HT1080 (cell line): ENCODE measurements around the gene ETV7. TPM values are rescaled to one million over a fixed set of nuclear protein-coding genes. Genes with fewer than 3 reads are reported as not detected.
"Not testable (repeated sequence)": the region's sequence is repeated elsewhere in the genome, so short reads cannot be mapped to it uniquely, and the experiment has no call there.

Source experiments
- DNase-seq: peaks from one replicate; pipeline ENCODE4 v3.0.0-alpha.2; 2015; ENCODE audit warnings: low read depth
- total RNA-seq: library from RNA; depleted of rRNA; stranded (reverse); fragments of >200 nt; shearing (Covaris generic); gene quantifications from 2 replicates; pipeline ENCODE4 v1.2.3, GENCODE V29; 2014

Gene ETV7
- total RNA-seq, 1 experiment from 2014 or later = not detected

- no peak for DNase-seq
These were observed 22.6 kb downstream of the ETV7 start for GRCh38 chr6:36364669-36365479.

GRCh38 chr6:36364061-36364635, 23.3 kb downstream of the ETV7 start:
- not testable (repeated sequence) for DNase-seq

GRCh38 chr6:36363371-36363752, 24.1 kb downstream of the ETV7 start:
- not testable (repeated sequence) for DNase-seq

- no peak for DNase-seq
These were observed 24.7 kb downstream of the ETV7 start for GRCh38 chr6:36362551-36363370.

- DNase-seq = no peak
These were observed 26.4 kb downstream of the ETV7 start for GRCh38 chr6:36361071-36361470.

- DNase-seq = peak; percentile 61
These were observed 27.0 kb downstream of the ETV7 start for GRCh38 chr6:36360241-36361054.

- DNase-seq = no peak
These were observed 29.1 kb downstream of the ETV7 start for GRCh38 chr6:36358226-36358915.

GRCh38 chr6:36357872-36358225, 29.6 kb downstream of the ETV7 start:
- DNase-seq = no peak

- DNase-seq = peak; percentile 37
These were observed 31.6 kb downstream of the ETV7 start for GRCh38 chr6:36355819-36356218.

- no peak for DNase-seq
These were observed 34.0 kb downstream of the ETV7 start for GRCh38 chr6:36353411-36353915.

- DNase-seq = no peak
These were observed 34.9 kb downstream of the ETV7 start for GRCh38 chr6:36352477-36353157.

- peak; percentile 58 for DNase-seq
These were observed 36.5 kb downstream of the ETV7 start for GRCh38 chr6:36350681-36351571.

- no peak for DNase-seq
These were observed 37.4 kb downstream of the ETV7 start for GRCh38 chr6:36350082-36350481.

GRCh38 chr6:36349240-36349639, 38.2 kb downstream of the ETV7 start:
- no peak for DNase-seq

- DNase-seq = no peak
These were observed 39.8 kb downstream of the ETV7 start for GRCh38 chr6:36347621-36348020.

GRCh38 chr6:36346486-36347273, 40.8 kb downstream of the ETV7 start:
- DNase-seq = no peak

- no peak for DNase-seq
These were observed 41.6 kb downstream of the ETV7 start for GRCh38 chr6:36345681-36346466.
